Measurements from ENCODE around the gene PLPPR3.

DNA sequence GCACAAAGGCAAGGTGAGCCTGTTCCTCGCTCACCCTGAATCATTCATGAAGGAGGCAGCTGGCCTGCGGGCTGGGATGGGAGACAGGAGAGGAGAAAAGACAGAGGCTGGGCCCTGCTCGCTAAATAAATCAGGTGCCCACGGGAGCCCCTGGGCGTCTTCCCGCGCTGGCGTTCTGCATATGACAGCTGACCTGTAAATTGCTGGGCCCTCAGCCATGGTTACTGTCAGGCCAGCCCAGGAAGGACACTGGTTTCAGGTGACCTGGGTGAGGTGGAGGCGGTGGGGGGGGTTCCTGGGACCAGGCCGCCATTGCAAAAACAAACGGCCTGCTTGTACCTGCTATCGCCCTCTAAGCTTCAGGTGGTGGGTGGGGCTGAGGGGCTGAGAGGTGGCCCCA is 27.9 kb downstream of the PLPPR3 start:
- TF ChIP-seq, protein P1, sequence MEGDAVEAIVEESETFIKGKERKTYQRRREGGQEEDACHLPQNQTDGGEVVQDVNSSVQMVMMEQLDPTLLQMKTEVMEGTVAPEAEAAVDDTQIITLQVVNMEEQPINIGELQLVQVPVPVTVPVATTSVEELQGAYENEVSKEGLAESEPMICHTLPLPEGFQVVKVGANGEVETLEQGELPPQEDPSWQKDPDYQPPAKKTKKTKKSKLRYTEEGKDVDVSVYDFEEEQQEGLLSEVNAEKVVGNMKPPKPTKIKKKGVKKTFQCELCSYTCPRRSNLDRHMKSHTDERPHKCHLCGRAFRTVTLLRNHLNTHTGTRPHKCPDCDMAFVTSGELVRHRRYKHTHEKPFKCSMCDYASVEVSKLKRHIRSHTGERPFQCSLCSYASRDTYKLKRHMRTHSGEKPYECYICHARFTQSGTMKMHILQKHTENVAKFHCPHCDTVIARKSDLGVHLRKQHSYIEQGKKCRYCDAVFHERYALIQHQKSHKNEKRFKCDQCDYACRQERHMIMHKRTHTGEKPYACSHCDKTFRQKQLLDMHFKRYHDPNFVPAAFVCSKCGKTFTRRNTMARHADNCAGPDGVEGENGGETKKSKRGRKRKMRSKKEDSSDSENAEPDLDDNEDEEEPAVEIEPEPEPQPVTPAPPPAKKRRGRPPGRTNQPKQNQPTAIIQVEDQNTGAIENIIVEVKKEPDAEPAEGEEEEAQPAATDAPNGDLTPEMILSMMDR (IDR thresholded peaks at IDR 0.05), result no peak
- TF ChIP-seq POLR2A (IDR thresholded peaks at IDR 0.05) (no peak), POLR2AphosphoS5 (IDR thresholded peaks at IDR 0.05) (no peak), EP300 (IDR thresholded peaks at IDR 0.05) (no peak)

All from suprapubic skin (tissue), 4 donors.